ENCODE measurements around the gene BIRC6.

GRCh38 chr2:32572737-32573136 lies 215.9 kb downstream of the BIRC6 start:
- no peak for TF ChIP-seq CTCF (IDR thresholded peaks at IDR 0.05; ENCODE audit: insufficient read depth, low read length, poor library complexity, severe bottlenecking)
- TF ChIP-seq EZH2phosphoT487 (conservative IDR thresholded peaks at IDR 0.05; ENCODE audit: low read length): no peak
